AG04450 (cell line): ENCODE measurements around the gene RTCA. TPM values are rescaled to one million over a fixed set of nuclear protein-coding genes. Genes with fewer than 3 reads are reported as not detected.

Experiments used
- CTCF ChIA-PET: fragments of 300-600, 350-600 bp; formaldehyde crosslinking; extraction: SDS; loops from one replicate; lab custom pipeline; 2022; ENCODE audit warnings: antibody characterized with exemption, inconsistent platforms; lab: Charles Lee
- POLR2A ChIA-PET: fragments of 350-600 bp; formaldehyde crosslinking; extraction: SDS; loops from one replicate; lab custom pipeline; 2021; ENCODE audit warnings: antibody characterized with exemption, inconsistent platforms; lab: Yijun Ruan, JAX
- DNase-seq: peaks from one replicate; pipeline ENCODE4 v3.0.0-alpha.2; 2011; ENCODE audit warnings: low read depth, low spot score
- H3K27ac ChIP-seq: one replicate; pipeline ENCODE4 v1.5.1; 2012; ENCODE audit warnings: low read depth, low read length, control low read depth
- H3K27me3 ChIP-seq: one replicate; pipeline ENCODE4 v1.6.0; 2012; ENCODE audit warnings: low read length; ENCODE audit not compliant: control insufficient read depth, insufficient read depth
- H3K4me3 ChIP-seq: 2 replicates; pipeline ENCODE4 v1.5.1; 2011; ENCODE audit warnings: mild to moderate bottlenecking, low read depth, low read length, control low read depth
- H3K9me3 ChIP-seq: 2 replicates; pipeline ENCODE4 v1.5.1; 2012; ENCODE audit warnings: low read length; ENCODE audit not compliant: control insufficient read depth, insufficient read depth
- polyA plus RNA-seq: library from polyadenylated mRNA; depleted of rRNA; stranded (reverse); fragments of >200 nt; gene quantifications from 2 replicates; pipeline ENCODE4 v1.2.3, GENCODE V29; 2011
- TF ChIP-seq, protein P1 (sequence below): IDR thresholded peaks from 2 replicates; pipeline ENCODE4 v1.5.1; 2011; ENCODE audit warnings: low read depth, low read length, control low read depth, inconsistent platforms

The RTCA gene
- polyA plus RNA-seq, 1 experiment, result 48.8 TPM

DNA sequence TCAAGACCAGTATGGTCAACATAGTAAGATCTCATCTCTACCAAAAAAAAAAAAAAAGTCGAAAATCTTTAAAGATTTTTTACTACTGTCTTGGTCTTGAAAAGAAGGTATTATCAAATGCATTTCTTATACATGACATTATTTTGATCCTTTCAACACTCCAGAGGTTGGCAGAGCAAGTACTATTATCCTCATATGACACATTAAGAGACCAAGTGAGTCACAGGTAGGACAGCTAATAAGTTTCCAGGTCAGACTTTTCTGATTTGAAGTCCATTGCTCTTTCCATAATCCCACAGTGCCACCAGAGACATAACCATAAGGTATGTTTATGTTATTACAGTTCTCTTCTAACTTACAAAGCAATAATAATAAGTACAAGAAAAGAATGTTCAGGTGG lies 31.6 kb upstream of the RTCA start:
- Histone ChIP-seq H3K4me3 (no peak overlapping the region), H3K9me3 (no peaks in the 10 kb centered on the region), H3K27ac (no peak overlapping the region), H3K27me3 (no peaks in the 10 kb centered on the region)
- ChIA-PET POLR2A (no interaction called here), CTCF (no interaction called here)
- TF ChIP-seq, protein P1, sequence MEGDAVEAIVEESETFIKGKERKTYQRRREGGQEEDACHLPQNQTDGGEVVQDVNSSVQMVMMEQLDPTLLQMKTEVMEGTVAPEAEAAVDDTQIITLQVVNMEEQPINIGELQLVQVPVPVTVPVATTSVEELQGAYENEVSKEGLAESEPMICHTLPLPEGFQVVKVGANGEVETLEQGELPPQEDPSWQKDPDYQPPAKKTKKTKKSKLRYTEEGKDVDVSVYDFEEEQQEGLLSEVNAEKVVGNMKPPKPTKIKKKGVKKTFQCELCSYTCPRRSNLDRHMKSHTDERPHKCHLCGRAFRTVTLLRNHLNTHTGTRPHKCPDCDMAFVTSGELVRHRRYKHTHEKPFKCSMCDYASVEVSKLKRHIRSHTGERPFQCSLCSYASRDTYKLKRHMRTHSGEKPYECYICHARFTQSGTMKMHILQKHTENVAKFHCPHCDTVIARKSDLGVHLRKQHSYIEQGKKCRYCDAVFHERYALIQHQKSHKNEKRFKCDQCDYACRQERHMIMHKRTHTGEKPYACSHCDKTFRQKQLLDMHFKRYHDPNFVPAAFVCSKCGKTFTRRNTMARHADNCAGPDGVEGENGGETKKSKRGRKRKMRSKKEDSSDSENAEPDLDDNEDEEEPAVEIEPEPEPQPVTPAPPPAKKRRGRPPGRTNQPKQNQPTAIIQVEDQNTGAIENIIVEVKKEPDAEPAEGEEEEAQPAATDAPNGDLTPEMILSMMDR, result no peak
- no peak for DNase-seq

DNA sequence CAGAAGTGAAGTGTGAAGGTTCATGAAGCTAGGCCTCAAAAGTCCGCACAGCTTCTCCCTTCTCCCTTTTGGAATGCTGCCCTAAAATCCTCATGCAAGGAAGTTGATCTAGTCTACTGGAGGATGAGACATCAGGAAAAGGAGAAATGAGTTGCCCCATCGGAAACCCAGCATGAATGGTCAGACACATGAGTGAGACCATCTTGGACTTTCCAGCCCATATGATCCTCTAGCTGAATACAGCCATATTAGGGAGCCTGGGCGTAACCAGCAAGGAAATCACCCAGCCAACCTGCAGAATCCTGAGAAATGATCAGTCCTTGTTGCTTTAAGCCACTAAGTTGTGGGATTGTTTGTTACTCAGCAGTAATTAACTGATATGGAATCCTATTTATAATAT lies 28.9 kb upstream of the RTCA start:
- no peaks in the 10 kb centered on the region for H3K9me3 ChIP-seq
- no peak overlapping the region for H3K27ac ChIP-seq
- TF ChIP-seq, protein P1, result no peak
- no peaks in the 10 kb centered on the region for H3K27me3 ChIP-seq
- ChIA-PET POLR2A (no interaction called here), CTCF (no interaction called here)
- no peak overlapping the region for H3K4me3 ChIP-seq
- no peak for DNase-seq

GRCh38 chr1:100239961-100240360 lies 26.1 kb upstream of the RTCA start:
- no peak for DNase-seq
- no peak overlapping the region for H3K27ac ChIP-seq
- ChIA-PET POLR2A (no interaction called here), CTCF (interaction anchor here (0.6 to 0.9 kb wide), 3 partner anchors 10 to 226 kb away, joined by 3 read pairs; no protein-coding TSS in a partner anchor)
- H3K4me3 ChIP-seq, result no peak overlapping the region
- H3K9me3 ChIP-seq, result no peaks in the 10 kb centered on the region
- TF ChIP-seq, protein P1, result no peak
- no peaks in the 10 kb centered on the region for H3K27me3 ChIP-seq

DNA sequence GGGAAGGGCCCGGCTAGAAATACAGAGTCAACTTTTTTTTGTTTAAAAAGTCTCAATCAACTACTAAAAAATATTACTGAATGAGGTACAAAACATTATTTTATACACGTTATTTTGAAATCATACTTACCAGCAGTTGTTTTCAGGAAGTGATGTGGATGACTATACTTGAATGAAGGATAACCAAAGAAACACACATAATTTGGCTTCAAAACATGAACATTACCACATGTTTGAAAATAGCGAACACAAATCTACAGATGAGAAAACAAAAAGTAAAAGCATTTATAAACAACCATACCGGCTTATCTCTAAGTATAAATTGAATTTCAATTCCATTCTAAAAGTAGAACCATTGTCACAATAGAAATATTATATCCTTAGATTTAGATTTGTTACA lies 25.4 kb upstream of the RTCA start:
- ChIA-PET POLR2A (no interaction called here), CTCF (no interaction called here)
- TF ChIP-seq, protein P1, result no peak
- Histone ChIP-seq H3K4me3 (no peak overlapping the region), H3K27ac (no peak overlapping the region), H3K27me3 (no peaks in the 10 kb centered on the region), H3K9me3 (no peaks in the 10 kb centered on the region)
- no peak for DNase-seq

DNA sequence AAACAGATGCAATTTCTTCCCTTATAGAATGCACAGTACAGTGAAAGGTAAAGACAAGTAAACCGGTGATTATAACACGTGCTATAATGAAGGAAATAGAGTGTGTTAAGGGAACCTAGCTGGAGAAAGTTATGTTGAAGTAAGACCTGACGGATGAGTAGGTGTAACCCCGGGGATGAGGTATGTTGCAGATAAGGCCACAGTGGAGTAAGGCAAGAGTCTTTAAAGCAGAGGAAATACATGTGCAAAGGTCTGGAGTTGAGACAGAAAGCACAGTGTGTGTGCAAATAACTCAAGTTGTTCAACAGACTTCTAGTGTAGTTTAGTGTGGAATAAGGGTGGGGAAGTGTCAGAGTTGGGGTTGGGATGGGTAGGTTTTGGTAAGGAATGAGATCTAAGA lies 19.3 kb upstream of the RTCA start:
- TF ChIP-seq, protein P1, result no peak
- Histone ChIP-seq H3K27ac (no peak overlapping the region), H3K27me3 (no peaks in the 10 kb centered on the region), H3K4me3 (no peak overlapping the region), H3K9me3 (no peaks in the 10 kb centered on the region)
- DNase-seq, result no peak
- ChIA-PET POLR2A (no interaction called here), CTCF (no interaction called here)
